Measurements from ENCODE around the gene HDAC4. TPM values are rescaled to one million over a fixed set of nuclear protein-coding genes. Genes with fewer than 3 reads are reported as not detected.

HDAC4 gene
- total RNA-seq, 1 experiment from 2014 or later: 32.0 TPM

DNA sequence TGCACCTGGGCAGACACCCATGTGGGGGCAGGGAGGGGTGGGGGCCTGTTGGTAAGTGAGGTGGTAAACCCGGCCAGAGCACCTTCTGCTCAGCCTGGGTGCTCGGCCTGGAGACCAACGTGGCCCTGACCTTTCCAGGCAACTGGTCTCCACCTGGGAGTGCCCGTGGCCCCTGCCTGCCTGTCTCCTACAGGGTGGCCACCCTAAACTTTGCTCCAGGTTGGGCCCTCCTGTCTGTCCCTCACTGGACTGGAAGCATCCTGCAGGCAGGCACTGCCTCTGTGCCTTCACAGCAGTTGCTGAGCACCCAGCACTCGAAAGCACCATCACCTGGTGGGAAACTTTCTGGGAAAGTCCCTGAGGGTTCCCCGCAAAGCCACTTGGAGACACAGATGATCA is 381.6 kb downstream of the HDAC4 start:
- Histone ChIP-seq H3K4me1 (ENCODE audit: insufficient read depth, low read length) (no peaks in the 10 kb centered on the region), H3K18ac (ENCODE audit: insufficient read length, low read depth, low read length) (no peak overlapping the region), H2BK12ac (ENCODE audit: insufficient read length, low read depth, low read length) (no peak overlapping the region), H3K27ac (ENCODE audit: insufficient read length, low read depth, low read length) (no peak overlapping the region), H3K4me2 (ENCODE audit: insufficient read depth, insufficient read length, low read length) (no peak overlapping the region), H3K14ac (ENCODE audit: insufficient read depth, low read length) (no peak overlapping the region), H2BK15ac (ENCODE audit: low read depth, low read length) (no peak overlapping the region), H3K79me2 (ENCODE audit: insufficient read depth, low read length) (no peaks in the 10 kb centered on the region), H3K27me3 (ENCODE audit: insufficient read depth, low read length) (no peaks in the 10 kb centered on the region), H4K91ac (ENCODE audit: insufficient read length, low read depth, low read length) (no peak overlapping the region), H3K9me3 (ENCODE audit: control insufficient read depth, low read depth, low read length) (no peaks in the 10 kb centered on the region), H3T11ph (ENCODE audit: low read length) (no peak overlapping the region), H4K5ac (ENCODE audit: insufficient read length, low read depth, low read length) (no peak overlapping the region), H2AFZ (ENCODE audit: low read length) (no peak overlapping the region), H2BK120ac (ENCODE audit: low read depth, low read length, poor library complexity, severe bottlenecking) (no peak overlapping the region), H3K56ac (ENCODE audit: insufficient read length, low read depth, low read length) (no peak overlapping the region), H3K23ac (ENCODE audit: insufficient read length, low read depth, low read length) (no peak overlapping the region), H3K4ac (ENCODE audit: low read depth, low read length) (no peak overlapping the region), H3K9ac (ENCODE audit: extremely low read depth, insufficient read length, low read length) (no peak overlapping the region), H2AK5ac (ENCODE audit: insufficient read length, low read length) (no peak overlapping the region), H3K79me1 (ENCODE audit: insufficient read depth, low read depth, low read length, poor library complexity, severe bottlenecking) (no peaks in the 10 kb centered on the region), H2BK5ac (ENCODE audit: insufficient read length, low read length) (no peak overlapping the region), H3K23me2 (ENCODE audit: insufficient read length, low read depth, low read length, poor library complexity, severe bottlenecking) (no peaks in the 10 kb centered on the region), H4K8ac (replicated peaks; ENCODE audit: insufficient read length, low read depth, low read length) (no peak overlapping the region), H2BK20ac (ENCODE audit: low read depth, low read length, poor library complexity, severe bottlenecking) (no peak overlapping the region), H4K20me1 (ENCODE audit: control insufficient read depth, insufficient read depth, insufficient read length) (no peaks in the 10 kb centered on the region)
- Mint-ChIP-seq H3K9me3 (no peaks in the 10 kb centered on the region), H3K27ac (no peak overlapping the region), H3K4me3 (no peak overlapping the region), H3K27me3 (ENCODE audit: low read depth) (peaks cover 10% of the 10 kb centered on the region), H3K36me3 (ENCODE audit: insufficient read depth in 1 of 3, low read depth in 3 of 3) (no peaks in the 10 kb centered on the region; a peak in 1 of 7 replicates), H3K4me1 (peaks cover 9 to 12% of the 10 kb centered on the region in 2 experiments)
- WGBS (ENCODE audit: extremely low coverage, insufficient read length, low lambda C conversion rate): no CpG with 5 or more reads among the region's 6 CpGs
- TF ChIP-seq, protein P1, sequence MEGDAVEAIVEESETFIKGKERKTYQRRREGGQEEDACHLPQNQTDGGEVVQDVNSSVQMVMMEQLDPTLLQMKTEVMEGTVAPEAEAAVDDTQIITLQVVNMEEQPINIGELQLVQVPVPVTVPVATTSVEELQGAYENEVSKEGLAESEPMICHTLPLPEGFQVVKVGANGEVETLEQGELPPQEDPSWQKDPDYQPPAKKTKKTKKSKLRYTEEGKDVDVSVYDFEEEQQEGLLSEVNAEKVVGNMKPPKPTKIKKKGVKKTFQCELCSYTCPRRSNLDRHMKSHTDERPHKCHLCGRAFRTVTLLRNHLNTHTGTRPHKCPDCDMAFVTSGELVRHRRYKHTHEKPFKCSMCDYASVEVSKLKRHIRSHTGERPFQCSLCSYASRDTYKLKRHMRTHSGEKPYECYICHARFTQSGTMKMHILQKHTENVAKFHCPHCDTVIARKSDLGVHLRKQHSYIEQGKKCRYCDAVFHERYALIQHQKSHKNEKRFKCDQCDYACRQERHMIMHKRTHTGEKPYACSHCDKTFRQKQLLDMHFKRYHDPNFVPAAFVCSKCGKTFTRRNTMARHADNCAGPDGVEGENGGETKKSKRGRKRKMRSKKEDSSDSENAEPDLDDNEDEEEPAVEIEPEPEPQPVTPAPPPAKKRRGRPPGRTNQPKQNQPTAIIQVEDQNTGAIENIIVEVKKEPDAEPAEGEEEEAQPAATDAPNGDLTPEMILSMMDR (conservative IDR thresholded peaks at IDR 0.05): no peak
- no peak for DNase-seq
